HepG2 (cell line): ENCODE data around the gene CYB5D1. TPM values are rescaled to one million over a fixed set of nuclear protein-coding genes. Genes with fewer than 3 reads are reported as not detected.

Experiments used
- ATAC-seq: fragments of 200-7000 bp; cut with Tn5 transposase; 3 replicates; pipeline ENCODE4 v1.9.1; 2020; ENCODE audit warnings: mild to moderate bottlenecking, moderate library complexity
- BruUV-seq: library from RNA; stranded (reverse); fragments of 400-500 nt; replicated peaks from 2 replicates; lab custom pipeline; 2021; lab: Mats Ljungman, UMichigan
- CTCF ChIA-PET: fragments of 300-600 bp; formaldehyde crosslinking; extraction: SDS; loops from one replicate; lab custom pipeline; 2021; ENCODE audit warnings: low total read pairs, inconsistent platforms, low intra/inter-chr PET ratio; lab: Yijun Ruan, JAX
- POLR2A ChIA-PET: fragments of 350-600 bp; sonication (Branson Sonifier 250); formaldehyde crosslinking; loops from one replicate; lab custom pipeline; 2020; ENCODE audit warnings: antibody characterized with exemption, inconsistent platforms; lab: Yijun Ruan, JAX
- DNase-seq: peaks from one replicate; pipeline ENCODE4 v3.0.0-alpha.2; 2015; ENCODE audit warnings: low spot score
- FAIRE-seq: peaks from 3 replicates; lab custom pipeline; 2011; peaks lifted over from hg19 to GRCh38; lab: Jason Lieb, UNC
- H2AFZ ChIP-seq: one replicate; pipeline ENCODE4 v1.6.1; 2011; ENCODE audit warnings: low read length, inconsistent platforms
- H3K27ac ChIP-seq: fragments of 300-600 bp; 3 replicates; pipeline ENCODE4 v1.8.0; 2011; ENCODE audit warnings: mixed run types, mild to moderate bottlenecking, mixed read lengths, low read length, inconsistent platforms; ENCODE audit not compliant: insufficient read depth; ENCODE audit errors: extremely low read length
- H3K27me3 ChIP-seq, 2 experiments: fragments of 200-600 bp in 1 of 2; 2 replicates in 1 of 2; 3 replicates in 1 of 2; pipeline versions ENCODE4 v1.6.0 to v1.8.0; 2011; ENCODE audit warnings: low read length in 2 of 2, mild to moderate bottlenecking in 2 of 2, moderate library complexity in 2 of 2, inconsistent platforms in 1 of 2; ENCODE audit not compliant: insufficient read depth in 2 of 2, control insufficient read depth in 1 of 2
- H3K36me3 ChIP-seq, 2 experiments: fragments of 200-600 bp in 1 of 2; replicated peaks in 1 of 2; 2 replicates in 1 of 2; 3 replicates in 1 of 2; pipeline versions ENCODE4 v1.5.1 to v1.8.0; 2011; ENCODE audit warnings: low read length in 2 of 2, inconsistent platforms in 1 of 2; ENCODE audit not compliant: insufficient read depth in 2 of 2, control insufficient read depth in 1 of 2
- H3K4me1 ChIP-seq: 2 replicates; pipeline ENCODE4 v1.5.1; 2012; ENCODE audit warnings: low read length, inconsistent platforms; ENCODE audit not compliant: insufficient read depth
- H3K4me2 ChIP-seq: 2 replicates; pipeline ENCODE4 v1.6.0; 2011; ENCODE audit warnings: low read depth, low read length, inconsistent platforms
- H3K4me3 ChIP-seq, 3 experiments: fragments of 200-600 bp in 1 of 3; sonication (generic), shearing (Covaris generic) in 1 of 3; replicated peaks in 1 of 3; 2 replicates each; pipeline ENCODE4 v1.5.1; 2011 to 2016; ENCODE audit warnings: low read length in 3 of 3, inconsistent platforms in 2 of 3, low read depth in 2 of 3, mild to moderate bottlenecking in 2 of 3, control low read depth in 1 of 3, mixed read lengths in 1 of 3; ENCODE audit not compliant: insufficient read depth in 1 of 3
- H3K79me2 ChIP-seq: one replicate; pipeline ENCODE4 v1.6.1; 2011; ENCODE audit warnings: low read length, inconsistent platforms; ENCODE audit not compliant: insufficient read depth
- H3K9ac ChIP-seq: 2 replicates; pipeline ENCODE4 v1.6.0; 2011; ENCODE audit warnings: mild to moderate bottlenecking, low read depth, low read length, inconsistent platforms; ENCODE audit not compliant: insufficient read depth
- H3K9me3 ChIP-seq: 2 replicates; pipeline ENCODE4 v1.5.1; 2012; ENCODE audit warnings: mild to moderate bottlenecking, low read length
- H4K20me1 ChIP-seq: 2 replicates; pipeline ENCODE4 v1.6.0; 2011; ENCODE audit warnings: inconsistent platforms, mild to moderate bottlenecking, low read length, moderate library complexity; ENCODE audit not compliant: insufficient read depth
- AGO2 ChIP-seq: fragments of 200-400 bp; formaldehyde crosslinking; optimal IDR thresholded peaks from 2 replicates; pipeline ENCODE3; 2017; ENCODE audit warnings: mild to moderate bottlenecking, low read depth, low read length, moderate library complexity
- ESRRA ChIP-seq: sonication (generic); formaldehyde crosslinking; IDR thresholded peaks from 2 replicates; pipeline ENCODE4 v1.5.1; 2020; ENCODE audit warnings: mild to moderate bottlenecking, low read depth, missing genetic modification reagents
- GABPA ChIP-seq, 2 experiments: IDR thresholded peaks; 2 replicates each; pipeline ENCODE4 v1.6.1; 2011 to 2016; ENCODE audit warnings: low read depth in 2 of 2, low read length in 1 of 2, missing biosample characterization in 1 of 2, missing genetic modification characterization in 1 of 2
- HOXA7 ChIP-seq: sonication (generic); formaldehyde crosslinking; IDR thresholded peaks from 2 replicates; pipeline ENCODE4 v1.8.1; 2022; ENCODE audit warnings: mild to moderate bottlenecking, missing genetic modification reagents, moderate library complexity
- KLF9 ChIP-seq: IDR thresholded peaks from 2 replicates; pipeline ENCODE4 v1.6.1; 2016; ENCODE audit warnings: low read depth
- PAF1 ChIP-seq: IDR thresholded peaks from 2 replicates; pipeline ENCODE4 v1.6.1; 2016; ENCODE audit warnings: missing genetic modification reagents, missing compliant biosample characterization
- SAP130 ChIP-seq: IDR thresholded peaks from 2 replicates; pipeline ENCODE4 v1.6.1; 2016; ENCODE audit warnings: low read depth
- SRSF9 ChIP-seq: fragments of 200-400 bp; formaldehyde crosslinking; IDR thresholded peaks from 2 replicates; pipeline ENCODE4 v1.6.1; 2018; ENCODE audit warnings: borderline replicate concordance, mild to moderate bottlenecking, low read depth, low read length; ENCODE audit not compliant: insufficient read depth, poor library complexity, severe bottlenecking
- ZFY ChIP-seq: sonication (generic); formaldehyde crosslinking; IDR thresholded peaks from 2 replicates; pipeline ENCODE4 v1.4.0; 2020; ENCODE audit warnings: missing genetic modification reagents
- ZHX2 ChIP-seq, 2 experiments: sonication (generic) in 1 of 2; formaldehyde crosslinking in 1 of 2; IDR thresholded peaks; 2 replicates each; pipeline versions ENCODE4 v1.6.1 to v1.9.0; 2014 to 2022; ENCODE audit warnings: antibody characterized with exemption in 1 of 2, borderline replicate concordance in 1 of 2, inconsistent platforms in 1 of 2, low read depth in 1 of 2, missing genetic modification reagents in 1 of 2
- ZNF136 ChIP-seq: sonication (generic); formaldehyde crosslinking; IDR thresholded peaks from 2 replicates; pipeline ENCODE4 v1.8.1; 2022; ENCODE audit warnings: low read depth, mild to moderate bottlenecking, moderate library complexity, missing genetic modification reagents
- ZNF605 ChIP-seq: sonication (generic); formaldehyde crosslinking; IDR thresholded peaks from 2 replicates; pipeline ENCODE4 v1.8.0; 2022; ENCODE audit warnings: mild to moderate bottlenecking, missing genetic modification reagents
- WGBS: methylation state at CpG from one replicate; pipeline ENCODE4 v1.1.6; 2017; ENCODE audit warnings: low lambda C conversion rate; 5-methylcytosine and 5-hydroxymethylcytosine counted together
- in situ Hi-C: cut with HindIII; loops from 2 replicates; pipeline ENCODE4 v1.10.0; 2017; ENCODE audit warnings: low pct_unique_long_range_greater_than_20kb; ENCODE audit not compliant: extremely low pct_ligation_motif_present
- intact Hi-C: fragments of 100-400 bp; cut with micrococcal nuclease; formaldehyde crosslinking; loops from one replicate; pipeline ENCODE4 v1.10.0; 2022; ENCODE audit not compliant: unreplicated experiment
- polyA plus RNA-seq, 8 experiments: library from polyadenylated mRNA; depleted of rRNA in 3 of 8; stranded (reverse) in 7 of 8; unstranded in 1 of 8; fragments of >200 nt; fragmentation: Illumina TruSeq in 4 of 8; extraction: Trizol in 4 of 8; gene quantifications; 2 replicates each; pipeline versions ENCODE4 v1.2.1 to v1.2.3, GENCODE V29; 2011 to 2016; ENCODE audit warnings: low read depth in 4 of 8, missing spikeins in 1 of 8, mixed read lengths in 1 of 8; ENCODE audit not compliant: insufficient read depth in 1 of 8
- total RNA-seq, 5 experiments: library from RNA; depleted of rRNA; stranded (reverse); fragments of >200 nt; fragmentation: Illumina TruSeq; extraction: Trizol; gene quantifications; 2 replicates each; pipeline ENCODE4 v1.2.3, GENCODE V29; 2016; ENCODE audit warnings: low read depth in 1 of 5

Gene CYB5D1
- total and polyA plus RNA-seq, 2 of the 13 experiments (the other 11 are each of a cell fraction or from before 2014, with no cell fraction given): 8.9 to 17.0 TPM

- H3K79me2 ChIP-seq: no peaks in the 10 kb centered on the region
- ChIA-PET POLR2A (interaction anchor here (1.1 kb wide), 1 partner anchor 26 kb away, joined by 3 read pairs; the partner anchor contains the start of gene NAA38), CTCF (no interaction called here)
- in situ Hi-C loops: no loop called here
- peaks cover 40% of the 10 kb centered on the region for H3K4me1 ChIP-seq
- H3K9ac ChIP-seq: no peak overlapping the region
- H3K9me3 ChIP-seq: no peaks in the 10 kb centered on the region
- DNase-seq: no peak
- intact Hi-C loops: no loop called here
- no peak overlapping the region for H2AFZ ChIP-seq
- H3K36me3 ChIP-seq: no peaks in the 10 kb centered on the region
- H3K4me3 ChIP-seq: no peak overlapping the region
- no peak for ATAC-seq
- H3K27ac ChIP-seq: no peak overlapping the region
- no TSS peak for BruUV-seq
- FAIRE-seq: no peak
- peaks cover 1 to 22% of the 10 kb centered on the region in 2 experiments; a peak in 2 of 5 replicates for H3K27me3 ChIP-seq
- WGBS: 75% methylated on average over 3 of the region's 3 CpGs
- TF ChIP-seq SRSF9 (no peak), KLF9 (CRISPR knock-in tag) (no peak), AGO2 (no peak), ZNF605 (no peak), GABPA (IDR thresholded peaks at IDR 0.05; ENCODE audit: low read depth, low read length) (no peak), GABPA (CRISPR knock-in tag; IDR thresholded peaks at IDR 0.05; ENCODE audit: low read depth) (no peak), ZNF136 (no peak), ESRRA (no peak), SAP130 (CRISPR knock-in tag) (no peak)
- H4K20me1 ChIP-seq: no peaks in the 10 kb centered on the region
- H3K4me2 ChIP-seq: no peak overlapping the region
Observed at GRCh38 chr17:7882629-7883028, 24.8 kb downstream of the CYB5D1 start.

GRCh38 chr17:7883781-7884386, 26.1 kb downstream of the CYB5D1 start:
- no peak overlapping the region for H3K27ac ChIP-seq
- H3K4me2 ChIP-seq: no peak overlapping the region
- intact Hi-C loops: no loop called here
- H3K27me3 ChIP-seq: peaks cover 1 to 22% of the 10 kb centered on the region in 2 experiments; a peak in 2 of 5 replicates
- no TSS peak for BruUV-seq
- no peak overlapping the region for H3K4me3 ChIP-seq
- in situ Hi-C loops: no loop called here
- POLR2A ChIA-PET: no interaction called here
- TF ChIP-seq HOXA7 (CRISPR knock-in tag): no peak
- TF ChIP-seq PAF1 (CRISPR knock-in tag): no peak
- TF ChIP-seq ZHX2 (IDR thresholded peaks at IDR 0.05; ENCODE audit: low read depth): no peak
- TF ChIP-seq ZHX2 (CRISPR knock-in tag; IDR thresholded peaks at IDR 0.05; ENCODE audit: borderline replicate concordance): no peak
- no peak for TF ChIP-seq ZFY (CRISPR knock-in tag)
- TF ChIP-seq, all 625 proteins: peak for 0
- ATAC-seq (no peak), DNase-seq (no peak), FAIRE-seq (no peak)
- Histone ChIP-seq H3K4me1 (peaks cover 49% of the 10 kb centered on the region), H3K9me3 (no peaks in the 10 kb centered on the region), H4K20me1 (no peaks in the 10 kb centered on the region), H3K79me2 (no peaks in the 10 kb centered on the region), H3K9ac (no peak overlapping the region), H3K36me3 (no peaks in the 10 kb centered on the region), H2AFZ (no peak overlapping the region)
- WGBS: 82% methylated on average over 3 of the region's 3 CpGs
- CTCF ChIA-PET: no interaction called here
